GM12878 (cell line): ENCODE results near the gene DNAJC13.
"Not testable (repeated sequence)": the region's sequence is repeated elsewhere in the genome, so short reads cannot be mapped to it uniquely, and the experiment has no call there.

ENCODE experiments used
- BHLHE40 ChIP-seq, 2 experiments: fragments of 450-650 bp in 1 of 2; IDR thresholded peaks; 2 replicates each; pipeline ENCODE4 v1.6.1; 2011 to 2017; ENCODE audit warnings: low read depth in 2 of 2, borderline replicate concordance in 1 of 2, improper control_type of control experiment in 1 of 2, low read length in 1 of 2, mild to moderate bottlenecking in 1 of 2
- CBX5 ChIP-seq: sonication (generic); IDR thresholded peaks from 2 replicates; pipeline ENCODE4 v1.6.1; 2016; ENCODE audit warnings: low read depth, moderate library complexity, mild to moderate bottlenecking, inconsistent platforms
- CREB1 ChIP-seq: IDR thresholded peaks from 2 replicates; pipeline ENCODE4 v1.6.1; 2012; ENCODE audit warnings: low read depth, mild to moderate bottlenecking, inconsistent platforms
- EZH2 ChIP-seq: IDR thresholded peaks from 2 replicates; pipeline ENCODE4 v1.6.1; 2012; ENCODE audit warnings: low read depth, mild to moderate bottlenecking, control low read depth, inconsistent platforms, low read length, borderline replicate concordance; ENCODE audit not compliant: control insufficient read depth
- HDAC2 ChIP-seq: fragments of 200-600 bp; sonication (generic); IDR thresholded peaks from 2 replicates; pipeline ENCODE4 v1.6.1; 2017
- PAX8 ChIP-seq: fragments of 450-650 bp; IDR thresholded peaks from 2 replicates; pipeline ENCODE4 v1.6.1; 2017; ENCODE audit warnings: mild to moderate bottlenecking, moderate library complexity
- RAD21 ChIP-seq: IDR thresholded peaks from 2 replicates; pipeline ENCODE4 v1.6.1; 2011; ENCODE audit warnings: mild to moderate bottlenecking, low read depth, low read length, moderate library complexity; ENCODE audit not compliant: insufficient read depth
- SREBF1 ChIP-seq: IDR thresholded peaks from 2 replicates; pipeline ENCODE4 v1.6.1; 2012; ENCODE audit warnings: mild to moderate bottlenecking, low read length
- TBL1XR1 ChIP-seq: IDR thresholded peaks from 2 replicates; pipeline ENCODE4 v1.6.1; 2012; ENCODE audit warnings: low read depth, low read length, improper control_type of control experiment
- ZNF274 ChIP-seq: IDR thresholded peaks from one replicate; pipeline ENCODE4 v1.8.0; 2011; ENCODE audit not compliant: insufficient read length, insufficient read depth
- TF ChIP-seq, protein P1 (sequence below), 3 experiments: IDR thresholded peaks in 2 of 3; conservative IDR thresholded peaks in 1 of 3; 2 replicates each; pipeline ENCODE4 v1.5.1; 2011; ENCODE audit warnings: low read depth in 3 of 3, low read length in 3 of 3, mild to moderate bottlenecking in 3 of 3, control low read depth in 2 of 3, moderate library complexity in 2 of 3, inconsistent platforms in 1 of 3, mixed read lengths in 1 of 3; ENCODE audit not compliant: control insufficient read depth in 2 of 3, insufficient read depth in 1 of 3; ENCODE audit errors: extremely low read depth in 1 of 3
- TF ChIP-seq, protein P2 (sequence below): IDR thresholded peaks from 2 replicates; pipeline ENCODE4 v1.6.1; 2012; ENCODE audit warnings: low read depth, low read length, improper control_type of control experiment
- TF ChIP-seq, protein P3 (sequence below): IDR thresholded peaks from 2 replicates; pipeline ENCODE4 v1.6.1; 2011; ENCODE audit warnings: low read depth, low read length, improper control_type of control experiment, borderline replicate concordance

DNA sequence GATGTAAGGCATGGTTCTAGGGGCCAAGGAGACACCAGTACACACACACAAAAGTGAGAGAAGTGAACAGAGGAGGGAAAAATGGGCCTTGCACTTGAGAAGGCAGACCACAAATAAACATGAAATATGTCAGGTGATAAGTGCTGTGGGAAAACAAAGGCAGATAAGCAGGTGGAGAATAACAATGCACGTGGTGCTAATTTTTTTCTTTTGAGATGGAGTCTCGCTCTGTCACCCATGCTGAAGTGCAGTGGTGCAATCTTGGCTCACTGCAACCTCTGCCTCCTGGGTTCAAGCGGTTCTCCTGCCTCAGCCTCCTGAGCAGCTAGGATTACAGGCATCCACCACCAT, 138.7 kb downstream of the DNAJC13 start:
- TF ChIP-seq, protein P1, sequence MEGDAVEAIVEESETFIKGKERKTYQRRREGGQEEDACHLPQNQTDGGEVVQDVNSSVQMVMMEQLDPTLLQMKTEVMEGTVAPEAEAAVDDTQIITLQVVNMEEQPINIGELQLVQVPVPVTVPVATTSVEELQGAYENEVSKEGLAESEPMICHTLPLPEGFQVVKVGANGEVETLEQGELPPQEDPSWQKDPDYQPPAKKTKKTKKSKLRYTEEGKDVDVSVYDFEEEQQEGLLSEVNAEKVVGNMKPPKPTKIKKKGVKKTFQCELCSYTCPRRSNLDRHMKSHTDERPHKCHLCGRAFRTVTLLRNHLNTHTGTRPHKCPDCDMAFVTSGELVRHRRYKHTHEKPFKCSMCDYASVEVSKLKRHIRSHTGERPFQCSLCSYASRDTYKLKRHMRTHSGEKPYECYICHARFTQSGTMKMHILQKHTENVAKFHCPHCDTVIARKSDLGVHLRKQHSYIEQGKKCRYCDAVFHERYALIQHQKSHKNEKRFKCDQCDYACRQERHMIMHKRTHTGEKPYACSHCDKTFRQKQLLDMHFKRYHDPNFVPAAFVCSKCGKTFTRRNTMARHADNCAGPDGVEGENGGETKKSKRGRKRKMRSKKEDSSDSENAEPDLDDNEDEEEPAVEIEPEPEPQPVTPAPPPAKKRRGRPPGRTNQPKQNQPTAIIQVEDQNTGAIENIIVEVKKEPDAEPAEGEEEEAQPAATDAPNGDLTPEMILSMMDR (IDR thresholded peaks at IDR 0.05 in 2 of 3, conservative IDR thresholded peaks at IDR 0.05 in 1 of 3; ENCODE audit: control insufficient read depth in 2 of 3, extremely low read depth in 1 of 3, insufficient read depth in 1 of 3, low read depth in 3 of 3, low read length in 3 of 3), result not testable (repeated sequence)
- not testable (repeated sequence) for TF ChIP-seq PAX8; HDAC2; ZNF274; EZH2; TBL1XR1; SREBF1; RAD21; CREB1; CBX5; BHLHE40 (IDR thresholded peaks at IDR 0.05; ENCODE audit: borderline replicate concordance in 1 of 2, low read depth in 2 of 2, low read length in 1 of 2)
- TF ChIP-seq, protein P2, sequence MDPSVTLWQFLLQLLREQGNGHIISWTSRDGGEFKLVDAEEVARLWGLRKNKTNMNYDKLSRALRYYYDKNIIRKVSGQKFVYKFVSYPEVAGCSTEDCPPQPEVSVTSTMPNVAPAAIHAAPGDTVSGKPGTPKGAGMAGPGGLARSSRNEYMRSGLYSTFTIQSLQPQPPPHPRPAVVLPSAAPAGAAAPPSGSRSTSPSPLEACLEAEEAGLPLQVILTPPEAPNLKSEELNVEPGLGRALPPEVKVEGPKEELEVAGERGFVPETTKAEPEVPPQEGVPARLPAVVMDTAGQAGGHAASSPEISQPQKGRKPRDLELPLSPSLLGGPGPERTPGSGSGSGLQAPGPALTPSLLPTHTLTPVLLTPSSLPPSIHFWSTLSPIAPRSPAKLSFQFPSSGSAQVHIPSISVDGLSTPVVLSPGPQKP, result not testable (repeated sequence)
- TF ChIP-seq, protein P3, sequence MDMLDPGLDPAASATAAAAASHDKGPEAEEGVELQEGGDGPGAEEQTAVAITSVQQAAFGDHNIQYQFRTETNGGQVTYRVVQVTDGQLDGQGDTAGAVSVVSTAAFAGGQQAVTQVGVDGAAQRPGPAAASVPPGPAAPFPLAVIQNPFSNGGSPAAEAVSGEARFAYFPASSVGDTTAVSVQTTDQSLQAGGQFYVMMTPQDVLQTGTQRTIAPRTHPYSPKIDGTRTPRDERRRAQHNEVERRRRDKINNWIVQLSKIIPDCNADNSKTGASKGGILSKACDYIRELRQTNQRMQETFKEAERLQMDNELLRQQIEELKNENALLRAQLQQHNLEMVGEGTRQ, result not testable (repeated sequence)
